ENCODE results near the gene GRM8.

GRCh38 chr7:127233630-127234029 is 19.1 kb downstream of the GRM8 start:
- TF ChIP-seq POLR2AphosphoS5 (IDR thresholded peaks at IDR 0.05; ENCODE audit: low read depth, low read length), result no peak
- TF ChIP-seq TAF1 (IDR thresholded peaks at IDR 0.05; ENCODE audit: borderline replicate concordance, insufficient read depth, low read length), result no peak
- TF ChIP-seq, protein P1, sequence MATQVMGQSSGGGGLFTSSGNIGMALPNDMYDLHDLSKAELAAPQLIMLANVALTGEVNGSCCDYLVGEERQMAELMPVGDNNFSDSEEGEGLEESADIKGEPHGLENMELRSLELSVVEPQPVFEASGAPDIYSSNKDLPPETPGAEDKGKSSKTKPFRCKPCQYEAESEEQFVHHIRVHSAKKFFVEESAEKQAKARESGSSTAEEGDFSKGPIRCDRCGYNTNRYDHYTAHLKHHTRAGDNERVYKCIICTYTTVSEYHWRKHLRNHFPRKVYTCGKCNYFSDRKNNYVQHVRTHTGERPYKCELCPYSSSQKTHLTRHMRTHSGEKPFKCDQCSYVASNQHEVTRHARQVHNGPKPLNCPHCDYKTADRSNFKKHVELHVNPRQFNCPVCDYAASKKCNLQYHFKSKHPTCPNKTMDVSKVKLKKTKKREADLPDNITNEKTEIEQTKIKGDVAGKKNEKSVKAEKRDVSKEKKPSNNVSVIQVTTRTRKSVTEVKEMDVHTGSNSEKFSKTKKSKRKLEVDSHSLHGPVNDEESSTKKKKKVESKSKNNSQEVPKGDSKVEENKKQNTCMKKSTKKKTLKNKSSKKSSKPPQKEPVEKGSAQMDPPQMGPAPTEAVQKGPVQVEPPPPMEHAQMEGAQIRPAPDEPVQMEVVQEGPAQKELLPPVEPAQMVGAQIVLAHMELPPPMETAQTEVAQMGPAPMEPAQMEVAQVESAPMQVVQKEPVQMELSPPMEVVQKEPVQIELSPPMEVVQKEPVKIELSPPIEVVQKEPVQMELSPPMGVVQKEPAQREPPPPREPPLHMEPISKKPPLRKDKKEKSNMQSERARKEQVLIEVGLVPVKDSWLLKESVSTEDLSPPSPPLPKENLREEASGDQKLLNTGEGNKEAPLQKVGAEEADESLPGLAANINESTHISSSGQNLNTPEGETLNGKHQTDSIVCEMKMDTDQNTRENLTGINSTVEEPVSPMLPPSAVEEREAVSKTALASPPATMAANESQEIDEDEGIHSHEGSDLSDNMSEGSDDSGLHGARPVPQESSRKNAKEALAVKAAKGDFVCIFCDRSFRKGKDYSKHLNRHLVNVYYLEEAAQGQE (IDR thresholded peaks at IDR 0.05; ENCODE audit: insufficient read depth in 1 of 2, low read depth in 2 of 2, low read length in 2 of 2), result no peak
- TF ChIP-seq SIN3A (IDR thresholded peaks at IDR 0.05; ENCODE audit: borderline replicate concordance, insufficient read depth, low read length), result no peak

Measured in PFSK-1 (cell line).